Putamen (tissue), 1 donor: Measurements from ENCODE around the gene SCARB2.

Source experiments
- DNase-seq: peaks from one replicate; pipeline ENCODE4 v3.0.0-alpha.2; 2016; ENCODE audit warnings: low spot score

The SCARB2 gene

GRCh38 chr4:76198411-76199237 lies 15.0 kb downstream of the SCARB2 start:
- peak; percentile 75 for DNase-seq

DNA sequence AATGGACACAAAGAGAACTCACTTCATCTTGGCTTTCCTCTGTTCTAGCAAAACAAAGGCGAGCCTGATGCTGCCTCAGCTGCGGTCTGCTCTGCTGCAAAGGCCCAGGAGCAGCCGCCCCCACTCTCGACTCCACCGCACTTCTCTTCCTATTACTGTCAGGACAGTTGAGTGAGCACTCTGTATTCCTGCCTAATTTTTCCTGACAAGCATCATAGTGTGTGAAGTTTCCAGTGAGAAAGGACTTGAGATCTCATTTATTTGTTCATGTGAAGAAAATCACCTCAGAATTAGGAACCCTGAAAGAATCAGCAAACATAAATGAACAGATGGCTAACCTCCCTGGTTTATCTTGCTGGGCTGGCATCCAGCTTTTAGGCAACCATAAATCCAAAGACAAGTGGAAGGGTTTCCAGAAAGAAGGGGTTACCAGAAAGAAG lies 15.6 kb downstream of the SCARB2 start:
- DNase-seq: peak; percentile 89

GRCh38 chr4:76197031-76197743 lies 16.4 kb downstream of the SCARB2 start:
- DNase-seq: no peak

- no peak for DNase-seq
Measured at GRCh38 chr4:76196376-76196775, 17.2 kb downstream of the SCARB2 start.

- DNase-seq: no peak
Measured at GRCh38 chr4:76195326-76195725, 18.3 kb downstream of the SCARB2 start.

GRCh38 chr4:76194325-76194724 lies 19.3 kb downstream of the SCARB2 start:
- peak; percentile 81 for DNase-seq

DNA sequence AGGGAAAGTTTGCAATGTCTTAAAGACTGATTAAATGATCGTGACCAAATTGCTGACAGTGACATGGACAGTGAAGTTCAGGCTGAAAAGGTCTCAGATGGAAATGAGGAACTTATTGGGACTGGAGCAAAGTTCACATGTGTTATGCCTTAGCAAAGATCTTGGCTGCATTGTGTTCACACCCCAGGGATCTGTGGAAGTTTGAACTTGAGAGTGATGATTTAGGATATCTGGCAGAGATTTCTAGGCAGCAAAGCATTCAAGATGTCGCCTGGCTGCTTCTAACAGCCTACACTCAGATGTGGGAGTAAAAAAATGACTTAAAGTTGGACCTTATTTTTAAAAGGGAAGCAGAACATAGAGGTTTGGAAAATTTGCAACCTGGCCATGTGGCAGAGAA lies 21.4 kb downstream of the SCARB2 start:
- no peak for DNase-seq

GRCh38 chr4:76188557-76188956 lies 25.1 kb downstream of the SCARB2 start:
- DNase-seq: no peak

DNA sequence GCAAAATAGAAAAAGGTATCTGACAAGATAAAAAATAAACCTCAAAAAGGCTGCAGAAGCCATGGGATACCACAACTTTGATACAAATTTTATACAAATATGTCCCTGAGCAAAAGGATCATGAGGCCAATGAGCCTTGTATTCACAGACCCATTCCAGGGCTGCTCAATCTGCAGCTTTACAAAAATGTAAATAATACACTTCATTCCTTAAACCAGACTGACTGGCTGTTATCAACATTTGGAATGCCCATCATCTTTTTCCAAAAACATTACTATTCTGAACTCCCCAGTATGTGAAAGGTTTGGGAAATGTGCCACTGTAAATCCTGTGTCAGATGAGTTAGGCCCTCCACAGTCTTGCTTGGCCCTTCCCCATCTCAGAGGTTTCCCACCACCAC lies 25.5 kb downstream of the SCARB2 start:
- DNase-seq: no peak

GRCh38 chr4:76187152-76187551 lies 26.5 kb downstream of the SCARB2 start:
- DNase-seq: no peak

GRCh38 chr4:76182463-76182862 lies 31.2 kb downstream of the SCARB2 start:
- DNase-seq: no peak

GRCh38 chr4:76179398-76180318 lies 34.0 kb downstream of the SCARB2 start:
- peak; percentile 89 for DNase-seq

- DNase-seq: peak; percentile 31
Measured at GRCh38 chr4:76178296-76178695, 35.3 kb downstream of the SCARB2 start.

- DNase-seq: no peak
Measured at GRCh38 chr4:76177709-76178108, 35.9 kb downstream of the SCARB2 start.

DNA sequence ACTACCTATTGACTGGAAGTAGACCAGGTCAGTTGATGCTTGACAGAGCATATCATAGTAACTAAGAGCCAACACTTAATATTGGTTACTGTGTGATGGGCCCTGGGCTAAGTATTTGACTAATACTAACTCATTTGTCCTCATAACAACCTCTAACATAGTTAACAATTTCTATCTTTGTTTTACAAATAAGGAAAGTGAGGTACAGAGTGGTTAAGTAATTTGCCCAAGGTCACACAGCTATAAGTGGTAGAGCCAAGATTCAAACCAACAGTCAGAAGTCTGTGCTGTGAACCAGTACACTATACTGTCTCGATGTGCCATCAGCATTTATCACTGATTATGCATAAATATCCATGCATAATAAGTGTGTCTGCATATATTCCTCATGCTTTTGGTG lies 38.3 kb downstream of the SCARB2 start:
- DNase-seq: no peak

DNA sequence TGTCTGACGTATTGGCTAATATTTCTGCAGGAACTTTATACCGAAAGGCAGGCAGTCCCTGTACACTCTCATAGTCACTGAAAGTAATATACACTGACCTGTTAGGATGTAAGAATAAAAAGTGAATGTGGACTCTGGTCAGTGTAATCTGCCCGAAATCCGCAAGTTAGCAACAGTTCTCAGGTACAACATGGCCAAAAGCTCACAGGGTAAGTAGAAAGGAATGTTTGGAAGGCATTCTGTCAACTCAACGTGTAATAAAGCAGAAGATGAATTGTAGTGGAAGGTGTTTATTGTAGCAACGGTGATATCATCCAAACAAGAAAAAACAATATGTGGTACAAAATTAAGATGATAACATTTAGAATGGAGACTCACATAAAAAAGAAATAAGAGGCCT lies 39.4 kb downstream of the SCARB2 start:
- no peak for DNase-seq

- no peak for DNase-seq
Measured at GRCh38 chr4:76168688-76169087, 44.9 kb downstream of the SCARB2 start.

- DNase-seq: no peak
Measured at GRCh38 chr4:76166480-76166879, 47.1 kb downstream of the SCARB2 start.

- DNase-seq: no peak
Measured at GRCh38 chr4:76160355-76160754, 53.3 kb downstream of the SCARB2 start.

DNA sequence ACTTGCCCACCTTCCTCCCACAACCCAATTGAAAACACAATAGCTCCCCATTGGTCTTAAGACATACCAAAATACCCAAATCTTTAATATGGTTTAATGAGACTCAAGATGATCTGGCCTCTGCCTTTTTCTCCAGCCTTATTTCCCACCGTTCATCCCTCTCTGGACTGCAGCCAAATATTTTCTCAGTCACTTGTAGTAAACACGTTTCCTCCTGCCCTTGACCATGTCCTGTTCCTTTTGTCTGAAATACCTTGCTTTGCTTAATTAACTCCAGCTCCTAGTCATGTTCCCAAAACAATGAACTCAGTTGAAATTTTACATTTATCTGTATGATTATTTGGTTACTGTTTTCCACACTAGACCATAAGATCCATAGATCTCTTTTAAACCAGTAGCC lies 57.0 kb downstream of the SCARB2 start:
- DNase-seq: no peak

GRCh38 chr4:76155979-76156378 lies 57.6 kb downstream of the SCARB2 start:
- DNase-seq: no peak

- peak; percentile 9 for DNase-seq
Measured at GRCh38 chr4:76153356-76153755, 60.3 kb downstream of the SCARB2 start.
